ENCODE measurements around the gene DNAL1. TPM values are rescaled to one million over a fixed set of nuclear protein-coding genes. Genes with fewer than 3 reads are reported as not detected.

DNAL1 gene
- total RNA-seq, 1 experiment from 2014 or later, result 15.2 TPM

DNA sequence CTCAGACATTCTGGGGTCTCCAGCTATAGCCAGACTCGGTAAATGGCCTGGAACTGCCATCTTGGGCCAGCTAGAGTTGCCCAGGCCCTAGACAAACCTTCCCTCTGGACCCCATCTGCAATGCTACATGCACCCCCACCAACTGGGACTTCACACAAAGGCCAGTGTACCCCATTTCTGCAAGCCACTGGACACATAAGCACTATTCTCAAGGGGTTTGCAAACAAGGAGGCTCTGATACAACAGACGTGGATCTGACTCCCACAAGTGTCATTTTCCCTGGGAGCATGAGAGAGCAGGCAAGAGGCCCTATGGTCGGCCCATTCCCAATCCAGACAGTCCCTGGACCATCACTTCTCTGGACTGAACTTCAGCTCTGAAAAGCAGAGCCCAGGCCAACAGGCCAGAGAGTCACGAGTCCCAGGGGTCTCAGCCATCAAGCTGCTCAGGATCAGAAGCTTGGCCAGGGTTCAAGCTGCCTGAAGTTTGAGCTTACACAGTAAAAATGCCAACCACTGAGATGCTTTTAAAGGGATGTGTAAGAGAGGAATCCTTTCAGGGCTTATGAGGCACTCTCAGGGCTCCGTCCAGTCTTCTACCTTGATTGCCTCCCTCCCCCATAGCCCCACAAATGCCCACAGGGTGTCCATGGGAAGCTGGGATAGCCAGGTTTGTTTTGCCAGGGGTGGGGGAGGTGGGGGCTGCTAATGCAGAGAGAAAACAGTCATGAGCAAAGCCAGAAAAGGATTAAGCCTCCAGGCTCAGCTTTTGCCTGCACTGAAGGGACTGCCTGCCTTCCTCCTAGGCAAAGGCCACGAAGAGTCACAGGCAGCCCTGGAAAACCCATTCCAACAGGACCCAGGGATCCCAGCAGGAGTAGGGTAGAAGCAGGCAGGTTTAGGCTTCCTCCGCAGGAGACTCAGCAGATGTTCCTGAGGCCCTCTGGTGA, 101.1 kb downstream of the DNAL1 start:
- H3K27me3 Mint-ChIP-seq (ENCODE audit: unreplicated experiment), result no peaks in the 10 kb centered on the region
- H3K36me3 Mint-ChIP-seq (ENCODE audit: insufficient read depth, unreplicated experiment), result peaks cover 24% of the 10 kb centered on the region
- intact Hi-C loops (cut with micrococcal nuclease; ENCODE audit: unreplicated experiment), result no loop called here
- no peaks in the 10 kb centered on the region for H3K9me3 Mint-ChIP-seq (ENCODE audit: low read depth, unreplicated experiment)
- H3K4me3 Mint-ChIP-seq (ENCODE audit: low read depth, unreplicated experiment), result no peak overlapping the region
- TF ChIP-seq, protein P1, sequence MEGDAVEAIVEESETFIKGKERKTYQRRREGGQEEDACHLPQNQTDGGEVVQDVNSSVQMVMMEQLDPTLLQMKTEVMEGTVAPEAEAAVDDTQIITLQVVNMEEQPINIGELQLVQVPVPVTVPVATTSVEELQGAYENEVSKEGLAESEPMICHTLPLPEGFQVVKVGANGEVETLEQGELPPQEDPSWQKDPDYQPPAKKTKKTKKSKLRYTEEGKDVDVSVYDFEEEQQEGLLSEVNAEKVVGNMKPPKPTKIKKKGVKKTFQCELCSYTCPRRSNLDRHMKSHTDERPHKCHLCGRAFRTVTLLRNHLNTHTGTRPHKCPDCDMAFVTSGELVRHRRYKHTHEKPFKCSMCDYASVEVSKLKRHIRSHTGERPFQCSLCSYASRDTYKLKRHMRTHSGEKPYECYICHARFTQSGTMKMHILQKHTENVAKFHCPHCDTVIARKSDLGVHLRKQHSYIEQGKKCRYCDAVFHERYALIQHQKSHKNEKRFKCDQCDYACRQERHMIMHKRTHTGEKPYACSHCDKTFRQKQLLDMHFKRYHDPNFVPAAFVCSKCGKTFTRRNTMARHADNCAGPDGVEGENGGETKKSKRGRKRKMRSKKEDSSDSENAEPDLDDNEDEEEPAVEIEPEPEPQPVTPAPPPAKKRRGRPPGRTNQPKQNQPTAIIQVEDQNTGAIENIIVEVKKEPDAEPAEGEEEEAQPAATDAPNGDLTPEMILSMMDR (IDR thresholded peaks at IDR 0.05; ENCODE audit: unreplicated experiment), result no peak
- no TSS peak for BruUV-seq (replicated peaks)
- no peak for DNase-seq
- peak overlapping the region; percentile 94 for H3K27ac Mint-ChIP-seq (ENCODE audit: unreplicated experiment)
- CTCF ChIA-PET, result interaction anchor here (0.6 to 1.9 kb wide), 5 partner anchors 13 to 84 kb away, joined by 3 to 11 read pairs (median 4); a partner anchor contains a TSS
- H3K4me1 Mint-ChIP-seq (ENCODE audit: low read depth, unreplicated experiment), result peaks cover 74% of the 10 kb centered on the region

DNA sequence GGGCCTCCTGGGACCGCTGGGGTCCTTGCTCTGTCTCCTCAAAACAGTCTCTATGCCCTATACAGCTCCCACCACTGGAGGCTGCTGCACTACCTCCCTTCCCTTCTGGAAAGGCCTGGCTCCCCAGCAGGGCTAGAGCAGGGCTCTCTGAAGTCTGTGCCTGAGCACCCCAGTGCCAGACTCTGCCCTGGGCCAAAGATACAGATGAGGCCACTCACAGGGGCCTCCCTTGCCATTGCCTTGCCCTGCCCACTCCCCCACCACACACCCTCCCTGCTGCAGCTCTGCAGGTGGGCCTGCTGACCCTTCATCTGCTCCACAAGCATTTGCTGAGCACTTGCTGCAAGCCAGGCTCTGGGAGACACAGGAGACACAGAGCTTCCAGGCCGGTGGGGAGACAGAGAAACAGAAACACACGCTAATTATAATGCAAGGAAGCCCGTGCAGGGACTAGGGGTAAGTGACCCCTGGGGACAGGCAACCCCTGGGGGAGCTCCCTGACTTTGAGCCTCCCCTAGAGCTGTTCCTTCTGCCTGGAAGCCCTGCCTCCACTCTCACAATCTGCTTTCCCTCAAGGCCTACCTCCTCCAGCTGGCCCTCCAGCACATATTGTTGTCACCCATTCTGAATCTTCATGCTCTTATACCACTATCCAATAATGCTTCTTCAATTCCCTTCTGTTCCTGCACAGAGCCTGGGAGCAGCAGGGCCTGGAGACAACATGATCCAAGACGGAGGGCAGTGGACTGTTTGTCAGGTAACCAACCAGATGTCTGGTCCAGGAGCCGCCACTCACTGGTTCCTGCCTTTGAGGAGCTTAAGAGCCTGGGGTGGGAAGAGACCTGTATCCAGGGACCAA, 102.0 kb downstream of the DNAL1 start:
- Mint-ChIP-seq H3K4me3 (ENCODE audit: low read depth, unreplicated experiment) (no peak overlapping the region), H3K27ac (ENCODE audit: unreplicated experiment) (no peak overlapping the region)
- TF ChIP-seq, protein P1 (IDR thresholded peaks at IDR 0.05; ENCODE audit: unreplicated experiment), result no peak

DNA sequence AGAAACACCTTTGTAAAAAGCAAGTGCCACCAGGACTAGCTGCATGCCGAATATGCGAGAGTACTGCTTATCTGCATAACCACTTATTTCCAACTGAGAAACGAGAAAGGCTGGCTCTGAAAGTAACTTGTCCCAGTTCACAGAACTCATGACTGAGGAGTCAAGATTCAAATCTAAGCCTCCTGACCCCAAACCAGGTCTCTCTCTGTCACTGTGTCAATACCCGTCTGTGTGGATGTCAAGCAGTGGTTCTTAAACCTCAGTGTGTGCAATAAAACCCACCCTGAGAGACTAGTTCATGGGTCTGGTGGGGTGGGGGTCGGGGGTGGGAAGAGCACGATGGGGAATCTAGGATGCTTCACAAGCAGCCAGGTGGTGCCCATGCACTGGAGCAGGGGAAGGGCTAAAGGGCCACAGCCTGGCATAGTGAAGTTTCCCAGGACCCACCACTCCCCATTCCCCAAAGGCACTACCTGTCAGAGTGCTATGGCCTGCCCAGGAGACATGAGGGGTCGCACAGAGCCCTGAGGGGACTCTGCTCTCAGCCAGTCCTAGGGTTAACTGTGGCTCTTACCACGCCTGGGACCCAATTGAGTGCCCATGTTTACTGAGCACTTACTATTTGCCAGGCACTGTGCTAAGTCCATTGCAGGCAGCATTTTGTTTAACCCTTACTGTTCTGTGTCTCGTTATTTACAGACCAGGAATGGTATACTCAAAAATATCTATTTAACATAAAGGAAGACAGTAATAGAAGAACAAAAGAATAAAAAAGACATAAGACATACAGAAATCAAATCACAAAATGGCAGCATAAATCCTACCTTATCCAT, 102.8 kb downstream of the DNAL1 start:
- no peaks in the 10 kb centered on the region for H3K27me3 Mint-ChIP-seq (ENCODE audit: unreplicated experiment)
- H3K9me3 Mint-ChIP-seq (ENCODE audit: low read depth, unreplicated experiment), result no peaks in the 10 kb centered on the region
- TF ChIP-seq, protein P1 (IDR thresholded peaks at IDR 0.05; ENCODE audit: unreplicated experiment), result no peak
- no peak overlapping the region for H3K27ac Mint-ChIP-seq (ENCODE audit: unreplicated experiment)
- H3K4me1 Mint-ChIP-seq (ENCODE audit: low read depth, unreplicated experiment), result peaks cover 72% of the 10 kb centered on the region
- CTCF ChIA-PET, result interaction anchor here (1.0 kb wide), 1 partner anchor 39 kb away, joined by 3 read pairs; no protein-coding TSS in a partner anchor
- H3K4me3 Mint-ChIP-seq (ENCODE audit: low read depth, unreplicated experiment), result no peak overlapping the region
- peaks cover 13% of the 10 kb centered on the region for H3K36me3 Mint-ChIP-seq (ENCODE audit: insufficient read depth, unreplicated experiment)
- no TSS peak for BruUV-seq (replicated peaks)
- DNase-seq, result no peak
- intact Hi-C loops (cut with micrococcal nuclease; ENCODE audit: unreplicated experiment), result no loop called here

More for the DNA sequence above, 102.0 kb downstream of the DNAL1 start:
- peaks cover 72% of the 10 kb centered on the region for H3K4me1 Mint-ChIP-seq (ENCODE audit: low read depth, unreplicated experiment)
- H3K36me3 Mint-ChIP-seq (ENCODE audit: insufficient read depth, unreplicated experiment), result peaks cover 15% of the 10 kb centered on the region
- no peaks in the 10 kb centered on the region for H3K27me3 Mint-ChIP-seq (ENCODE audit: unreplicated experiment)
- CTCF ChIA-PET, result interaction anchor here (0.6 to 1.2 kb wide), 3 partner anchors 23 to 83 kb away, joined by 3 to 7 read pairs (median 3); no protein-coding TSS in a partner anchor
- no peak for DNase-seq
- intact Hi-C loops (cut with micrococcal nuclease; ENCODE audit: unreplicated experiment), result no loop called here
- no TSS peak for BruUV-seq (replicated peaks)
- no peaks in the 10 kb centered on the region for H3K9me3 Mint-ChIP-seq (ENCODE audit: low read depth, unreplicated experiment)

Measured in Calu3 (cell line).